HT-29 (cell line): ENCODE results near the gene PACSIN2. TPM values are rescaled to one million over a fixed set of nuclear protein-coding genes. Genes with fewer than 3 reads are reported as not detected.
A peak's percentile ranks its signal among the peaks of the same experiment; 100 is the strongest.
"Not testable (repeated sequence)": the region's sequence is repeated elsewhere in the genome, so short reads cannot be mapped to it uniquely, and the experiment has no call there.

Experiments used
- DNase-seq: peaks from one replicate; pipeline ENCODE4 v3.0.0-alpha.2; 2015; ENCODE audit warnings: low spot score
- total RNA-seq: library from RNA; depleted of rRNA; stranded (reverse); fragments of >200 nt; shearing (Covaris generic); gene quantifications from 2 replicates; pipeline ENCODE4 v1.2.3, GENCODE V29; 2014

Gene PACSIN2
- total RNA-seq, 1 experiment from 2014 or later = 44.8 TPM

DNA sequence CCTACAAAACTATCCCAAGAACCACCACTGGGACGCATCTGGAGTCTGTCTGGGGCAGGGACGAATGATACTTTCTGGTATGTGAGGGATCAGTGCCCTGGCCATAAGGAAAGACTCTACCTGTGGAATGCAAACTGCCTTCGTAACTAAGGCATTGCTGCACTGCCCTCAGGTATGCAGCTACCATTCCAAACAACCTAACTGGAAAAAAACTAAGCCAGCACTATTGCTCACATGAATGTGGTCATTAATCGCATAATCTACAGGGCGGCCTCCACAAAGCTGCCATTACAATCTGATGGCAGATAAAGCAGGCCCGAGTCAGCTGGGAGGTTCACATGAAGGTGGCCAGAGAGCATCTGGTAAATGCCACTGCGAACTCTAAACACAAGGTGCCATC, 3.9 kb downstream of the PACSIN2 start:
- DNase-seq = peak; percentile 33

DNA sequence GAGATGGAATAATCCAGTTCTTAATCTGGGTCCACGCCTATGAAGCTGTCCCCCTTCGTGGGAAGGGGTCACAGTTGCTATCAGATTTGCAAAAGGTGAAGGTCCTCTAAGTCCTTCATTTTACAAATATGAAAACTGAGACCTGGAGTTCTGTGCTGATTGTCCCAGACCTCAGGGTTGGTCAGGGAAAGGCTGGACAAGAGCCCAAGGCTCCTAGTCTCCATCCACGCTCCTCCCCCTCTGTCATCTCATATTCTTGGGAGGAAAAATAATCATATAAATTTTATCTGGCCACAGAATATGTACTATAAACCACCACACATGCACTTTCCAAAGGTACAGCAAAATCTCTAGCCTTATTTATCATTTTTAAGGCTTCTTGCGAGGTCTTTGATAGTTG, 5.5 kb downstream of the PACSIN2 start:
- DNase-seq = no peak

DNA sequence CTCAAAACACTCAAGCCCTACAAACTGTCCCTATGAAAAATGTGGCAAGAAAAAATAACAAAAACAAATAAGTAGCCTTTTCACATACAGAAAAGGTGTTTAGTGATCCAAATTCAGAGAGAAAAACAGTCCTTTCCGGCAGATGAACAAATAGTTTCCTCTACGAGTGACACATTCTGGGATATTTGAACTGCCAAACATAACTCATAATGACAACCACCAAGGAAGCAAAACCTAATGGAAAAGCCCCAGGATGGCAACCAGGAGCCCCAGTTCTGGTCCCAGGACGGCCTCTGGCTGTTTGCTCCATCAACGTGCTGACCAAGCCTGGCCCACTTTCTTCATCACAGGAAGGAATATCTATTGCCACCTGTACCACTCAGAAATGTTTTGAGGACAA, 6.0 kb downstream of the PACSIN2 start:
- no peak for DNase-seq

GRCh38 chr22:43008509-43008908, 6.4 kb downstream of the PACSIN2 start:
- DNase-seq = no peak

DNA sequence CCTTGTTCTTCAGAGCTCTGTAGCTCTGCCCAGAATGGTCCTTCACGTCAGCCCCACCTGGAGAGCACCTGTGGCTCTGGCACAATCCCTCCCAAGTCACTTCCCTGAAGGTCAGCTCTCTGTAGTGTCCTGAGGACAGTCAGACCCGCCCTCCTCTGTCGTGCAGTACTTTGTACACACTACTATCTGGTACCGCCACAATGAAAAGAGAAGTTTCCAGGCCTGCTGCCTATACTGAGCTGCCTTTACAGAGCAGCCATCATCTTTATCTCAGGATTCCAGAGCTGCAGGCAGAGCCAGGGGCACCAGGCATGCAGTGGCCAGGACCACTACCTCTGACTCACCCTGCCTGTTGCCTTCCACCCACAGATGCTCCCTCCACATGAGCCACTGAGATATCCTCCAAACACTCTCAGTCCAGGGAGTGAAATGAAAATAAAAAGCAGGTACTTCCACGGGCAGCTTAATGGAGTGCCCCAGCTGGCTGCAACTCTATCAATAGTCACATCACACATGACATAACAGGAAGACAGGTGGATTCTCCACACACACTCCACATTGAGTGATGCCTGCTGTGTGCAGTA, 7.3 kb downstream of the PACSIN2 start:
- DNase-seq = peak; percentile 42

- DNase-seq = no peak
These were observed 8.2 kb downstream of the PACSIN2 start for GRCh38 chr22:43006753-43007152.

GRCh38 chr22:43006016-43006505, 8.9 kb downstream of the PACSIN2 start:
- DNase-seq = no peak

DNA sequence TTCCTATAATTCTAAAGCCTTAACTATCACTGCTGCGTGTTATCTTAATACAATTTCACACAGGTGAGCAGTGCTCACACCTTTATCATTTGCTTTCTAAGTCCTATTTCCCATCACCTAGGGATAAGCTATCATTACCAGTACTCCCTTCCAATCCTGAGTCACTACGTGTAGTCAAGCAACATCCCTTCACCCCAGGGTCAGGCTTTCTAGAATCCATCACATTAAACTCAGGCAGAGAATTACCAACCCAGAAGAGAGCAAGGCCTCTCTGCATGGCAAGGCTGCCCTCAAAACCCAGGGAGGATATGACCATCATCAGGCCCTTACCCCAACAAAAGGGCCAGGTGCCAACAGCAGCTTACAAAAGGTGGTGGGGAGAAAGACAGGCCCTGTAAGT, 9.8 kb downstream of the PACSIN2 start:
- DNase-seq = no peak

DNA sequence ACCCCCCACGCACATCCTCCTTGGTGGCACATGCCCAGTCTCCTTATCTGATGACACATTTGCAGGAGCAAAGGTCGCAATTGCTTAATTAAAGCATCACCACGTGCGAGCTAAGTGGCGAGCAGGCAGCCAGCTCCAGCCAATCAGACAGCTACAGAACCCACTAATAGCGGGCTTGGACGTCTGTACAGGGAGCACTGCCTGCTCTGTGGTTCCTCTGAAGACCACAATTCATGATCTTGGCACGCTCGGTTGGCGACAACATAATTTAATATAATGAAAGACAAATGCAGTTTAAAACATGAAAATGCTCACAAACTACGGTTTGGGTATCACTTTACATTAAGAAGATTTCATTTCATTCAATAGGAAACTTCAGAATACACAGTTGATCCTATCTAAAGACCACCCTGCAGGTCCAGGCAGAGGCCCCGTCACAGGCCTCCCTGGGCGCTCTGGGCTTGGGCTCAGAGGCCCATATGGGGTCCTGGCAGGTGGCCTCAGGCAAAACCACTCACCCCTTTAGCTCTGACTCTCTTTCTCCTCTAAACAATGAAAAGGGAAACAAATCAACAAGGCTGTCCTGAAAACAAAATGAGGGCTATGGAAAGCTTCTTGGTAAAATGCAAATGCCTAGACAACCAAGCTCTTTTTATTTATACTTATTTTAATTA, 10.4 kb downstream of the PACSIN2 start:
- DNase-seq = no peak

DNA sequence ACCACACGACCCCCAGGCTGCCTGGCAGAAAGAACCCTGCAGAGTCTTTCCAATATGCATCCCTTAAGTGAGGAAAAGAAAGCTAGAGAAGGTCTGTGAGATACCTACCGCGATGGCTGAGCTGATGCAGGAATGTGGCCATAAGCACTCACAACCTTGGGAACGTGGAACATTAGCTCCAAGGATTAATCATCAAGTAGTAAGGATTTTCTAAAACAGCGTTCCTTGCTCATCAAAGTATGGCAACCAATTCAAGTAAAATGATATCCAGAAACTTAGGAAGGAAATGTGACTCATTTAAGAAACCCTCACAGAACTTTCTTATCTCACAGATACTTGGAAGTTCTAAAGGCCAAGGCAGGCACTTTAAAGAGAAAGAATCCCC, 12.8 kb downstream of the PACSIN2 start:
- DNase-seq = no peak

DNA sequence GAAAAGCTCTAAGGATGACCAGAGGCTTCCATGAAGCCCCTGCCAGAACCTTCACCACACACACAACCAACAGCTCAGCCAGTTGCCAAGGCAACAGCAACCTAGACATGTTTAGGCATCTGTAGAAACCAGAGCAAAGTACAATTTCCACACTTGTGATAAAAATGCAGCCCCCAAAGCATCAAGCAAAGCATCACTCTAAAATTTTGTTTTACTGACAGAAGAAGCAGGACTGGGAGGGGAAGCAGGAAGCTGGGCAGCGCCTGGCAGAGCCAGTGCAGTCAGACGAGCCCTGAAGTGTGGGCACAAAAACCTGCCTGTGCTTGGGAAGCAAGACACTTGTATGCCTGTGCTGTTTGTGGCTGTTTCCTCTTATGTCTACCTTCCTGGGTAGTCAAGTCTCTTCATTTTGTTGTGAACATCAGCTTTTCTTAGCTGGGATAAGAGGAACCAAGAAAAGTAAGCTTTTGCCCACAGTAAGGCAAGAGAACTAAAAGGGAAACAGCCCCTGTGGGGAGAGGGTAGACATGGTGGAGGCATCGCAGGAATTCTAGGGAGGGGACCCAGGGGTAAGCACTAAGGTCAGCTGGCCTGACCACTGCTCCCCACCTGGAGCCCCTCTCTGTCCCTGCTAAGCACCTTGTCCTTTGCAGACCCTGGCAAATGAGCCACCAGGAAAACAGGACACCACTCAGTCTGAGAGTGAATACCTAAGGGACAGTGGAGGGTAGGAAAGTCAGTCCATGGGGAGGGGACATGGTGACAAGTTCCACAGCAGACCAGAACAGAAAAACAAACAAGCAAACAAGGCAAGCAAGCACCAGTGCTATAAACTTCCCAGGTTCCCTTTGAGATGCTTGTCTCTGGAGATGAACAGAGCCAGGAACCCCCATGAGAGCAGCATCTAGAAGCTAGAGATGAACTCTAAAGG, 13.4 kb downstream of the PACSIN2 start:
- no peak for DNase-seq

- DNase-seq = no peak
These were observed 14.3 kb downstream of the PACSIN2 start for GRCh38 chr22:43000441-43001175.

DNA sequence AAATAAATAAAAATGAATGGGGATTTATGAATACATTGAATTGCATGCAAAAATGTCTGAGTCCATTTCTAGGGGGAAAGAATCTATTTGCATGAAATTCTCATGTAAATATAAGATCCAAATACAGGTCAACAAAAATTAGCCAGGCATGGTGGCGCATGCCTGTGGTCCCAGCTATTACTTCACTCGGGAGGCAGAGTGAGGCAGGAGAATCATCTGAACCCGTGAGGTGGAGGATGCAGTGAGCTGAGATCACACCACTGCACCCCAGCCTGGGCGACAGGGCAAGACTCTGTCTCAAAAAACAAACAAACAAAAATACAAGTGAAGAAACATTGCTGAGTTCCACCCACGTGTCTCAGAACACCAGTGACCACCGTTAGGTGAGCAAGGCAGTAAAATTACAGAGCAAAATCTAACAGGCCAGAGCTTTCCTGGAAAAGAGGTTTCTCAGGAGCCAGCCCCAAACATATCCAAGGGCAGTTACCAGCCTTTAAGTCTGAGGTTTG, 17.3 kb downstream of the PACSIN2 start:
- DNase-seq = no peak

- no peak for DNase-seq
These were observed 18.1 kb downstream of the PACSIN2 start for GRCh38 chr22:42996646-42997365.

GRCh38 chr22:42995654-42996053, 19.3 kb downstream of the PACSIN2 start:
- DNase-seq = not testable (repeated sequence)

GRCh38 chr22:42994917-42995562, 19.9 kb downstream of the PACSIN2 start:
- peak; percentile 75 for DNase-seq

DNA sequence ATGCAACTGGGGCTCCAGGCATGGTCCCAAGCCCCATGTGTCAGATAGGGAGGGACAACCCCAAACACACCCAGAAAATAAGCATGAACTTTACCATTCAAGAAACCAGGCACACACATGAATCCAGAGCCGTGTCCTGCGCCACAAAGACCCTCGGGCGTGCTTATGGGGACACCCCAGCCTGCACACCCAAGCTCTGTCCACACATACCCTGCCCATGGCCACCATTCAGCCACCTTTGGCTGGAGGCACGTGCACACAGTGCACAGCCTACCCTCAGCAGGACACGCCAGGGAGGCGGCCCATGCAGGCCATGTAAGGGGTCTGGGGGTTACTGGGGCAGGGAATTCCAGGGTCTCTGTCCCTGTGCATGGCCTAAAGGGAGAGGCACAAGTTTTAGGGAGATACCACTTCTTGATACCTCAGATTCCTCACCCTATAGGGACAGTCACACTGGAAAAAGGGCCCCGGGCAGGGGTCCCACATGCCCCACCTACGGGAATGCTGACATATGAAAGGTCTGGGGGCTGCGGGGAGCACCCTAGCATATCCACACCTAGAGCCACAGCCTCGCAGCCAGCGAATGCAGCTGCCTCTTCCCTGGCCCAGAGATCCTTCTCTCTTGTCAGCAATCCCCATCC, 20.6 kb downstream of the PACSIN2 start:
- no peak for DNase-seq

GRCh38 chr22:42993651-42994275, 21.2 kb downstream of the PACSIN2 start:
- DNase-seq = no peak

DNA sequence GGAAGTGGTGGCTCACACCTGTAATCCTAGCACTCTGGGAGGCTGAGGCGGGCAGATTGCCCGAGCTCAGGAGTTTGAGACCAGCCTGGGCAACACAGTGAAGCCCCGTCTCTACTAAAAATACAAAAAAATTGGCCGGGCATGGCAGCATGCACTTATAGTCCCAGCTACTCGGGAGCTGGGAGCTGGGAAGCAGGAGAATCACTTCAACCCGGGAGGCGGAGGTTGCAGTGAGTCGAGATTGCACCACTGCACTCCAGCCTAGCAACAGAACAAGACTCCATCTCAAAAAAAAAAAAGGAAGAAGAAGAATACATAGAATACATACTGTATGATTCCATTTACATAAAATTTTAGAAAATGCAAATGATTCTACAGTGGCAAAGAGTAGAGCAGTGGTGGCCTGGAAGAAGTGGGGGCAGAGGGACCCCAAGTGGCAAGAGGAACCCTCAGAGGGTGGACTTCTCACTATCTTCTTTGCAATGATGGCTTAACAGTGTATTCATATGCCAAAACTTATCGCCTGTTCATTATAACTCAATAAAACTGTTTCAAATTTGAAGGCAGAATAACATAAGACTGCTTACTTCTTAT, 22.0 kb downstream of the PACSIN2 start:
- DNase-seq = no peak
